H1 (cell line): ENCODE measurements around the gene LAMB1. TPM values are rescaled to one million over a fixed set of nuclear protein-coding genes. Genes with fewer than 3 reads are reported as not detected.

Experiments
- CTCF ChIA-PET: fragments of 300-600 bp; sonication (Branson Sonifier 250); formaldehyde crosslinking; loops from one replicate; lab custom pipeline; 2021; ENCODE audit not compliant: partially characterized antibody; lab: Charles Lee
- POLR2A ChIA-PET: fragments of 300-600 bp; sonication (Branson Sonifier 250); formaldehyde crosslinking; loops from one replicate; lab custom pipeline; 2021; ENCODE audit warnings: inconsistent platforms; ENCODE audit not compliant: partially characterized antibody; lab: Charles Lee
- DNase-seq, 2 experiments: peaks; one replicate each; pipeline versions ENCODE4 v3.0.0 to v3.0.0-alpha.2; 2010 to 2022; ENCODE audit warnings: low spot score in 2 of 2, low read depth in 1 of 2, mixed read lengths in 1 of 2
- FAIRE-seq: peaks from 2 replicates; lab custom pipeline; 2011; peaks lifted over from hg19 to GRCh38; lab: Jason Lieb, UNC
- H2AFZ ChIP-seq: 2 replicates; pipeline ENCODE4 v1.8.1; 2012; ENCODE audit warnings: low read length, inconsistent platforms
- H2AK5ac ChIP-seq: 2 replicates; pipeline ENCODE4 v1.6.1; 2013; ENCODE audit warnings: low read depth, low read length
- H2BK120ac ChIP-seq: replicated peaks from 2 replicates; pipeline ENCODE3; 2013; ENCODE audit warnings: low read depth, low read length, inconsistent platforms
- H2BK12ac ChIP-seq: 2 replicates; pipeline ENCODE4 v1.6.1; 2013; ENCODE audit warnings: low read depth, low read length
- H2BK15ac ChIP-seq: 2 replicates; pipeline ENCODE4 v1.6.1; 2013; ENCODE audit warnings: low read length
- H2BK20ac ChIP-seq: 2 replicates; pipeline ENCODE4 v1.6.1; 2013; ENCODE audit warnings: low read length
- H2BK5ac ChIP-seq: 2 replicates; pipeline ENCODE4 v1.6.1; 2013; ENCODE audit warnings: low read depth, low read length
- H3K14ac ChIP-seq: 2 replicates; pipeline ENCODE4 v1.6.1; 2013; ENCODE audit warnings: inconsistent platforms; ENCODE audit not compliant: insufficient read length
- H3K18ac ChIP-seq: 2 replicates; pipeline ENCODE4 v1.6.1; 2013; ENCODE audit warnings: low read length; ENCODE audit errors: extremely low read depth
- H3K23ac ChIP-seq: 2 replicates; pipeline ENCODE4 v1.6.1; 2013; ENCODE audit warnings: inconsistent platforms; ENCODE audit not compliant: insufficient read length
- H3K23me2 ChIP-seq: 2 replicates; pipeline ENCODE4 v1.6.1; 2013; ENCODE audit warnings: low read depth, low read length
- H3K27ac ChIP-seq: 2 replicates; pipeline ENCODE4 v1.6.1; 2011; ENCODE audit warnings: low read depth, low read length, inconsistent platforms
- H3K27me3 ChIP-seq, 4 experiments: replicated peaks in 1 of 4; 1 replicate in 1 of 4; 2 replicates in 3 of 4; pipeline versions ENCODE4 v1.6.1 to v1.8.1; 2011 to 2013; ENCODE audit warnings: low read length in 3 of 4, mild to moderate bottlenecking in 3 of 4, inconsistent platforms in 2 of 4, mixed read lengths in 2 of 4, moderate library complexity in 1 of 4; ENCODE audit not compliant: control insufficient read depth in 3 of 4, insufficient read depth in 3 of 4; ENCODE audit errors: extremely low read depth in 1 of 4
- H3K36me3 ChIP-seq, 4 experiments: 2 replicates each; pipeline versions ENCODE4 v1.6.1 to v1.8.1; 2011 to 2013; ENCODE audit warnings: mild to moderate bottlenecking in 4 of 4, low read length in 3 of 4, moderate library complexity in 2 of 4, control low read depth in 1 of 4, inconsistent platforms in 1 of 4; ENCODE audit not compliant: insufficient read depth in 4 of 4, control insufficient read depth in 2 of 4
- H3K4ac ChIP-seq: replicated peaks from 2 replicates; pipeline ENCODE3; 2013; ENCODE audit warnings: low read length, low read depth, mixed read lengths, inconsistent platforms; ENCODE audit not compliant: insufficient read length
- H3K4me1 ChIP-seq, 4 experiments: replicated peaks in 1 of 4; 1 replicate in 1 of 4; 2 replicates in 3 of 4; pipeline versions ENCODE4 v1.6.1 to v1.8.1; 2011 to 2013; ENCODE audit warnings: low read length in 3 of 4, inconsistent platforms in 2 of 4, mixed read lengths in 1 of 4; ENCODE audit not compliant: insufficient read depth in 4 of 4, control insufficient read depth in 3 of 4
- H3K4me2 ChIP-seq, 2 experiments: 2 replicates each; pipeline versions ENCODE4 v1.6.1 to v1.8.1; 2011 to 2013; ENCODE audit warnings: low read depth in 2 of 2, low read length in 2 of 2, control low read depth in 1 of 2, inconsistent platforms in 1 of 2, mild to moderate bottlenecking in 1 of 2; ENCODE audit not compliant: insufficient read depth in 1 of 2
- H3K4me3 ChIP-seq, 4 experiments: fragments of 200-600, 300-600 bp in 1 of 4; sonication (generic), shearing (Covaris generic), sonication (Bioruptor Twin) in 1 of 4; 2 replicates each; pipeline versions ENCODE4 v1.5.1 to v1.8.1; 2011 to 2016; ENCODE audit warnings: low read length in 4 of 4, low read depth in 3 of 4, control low read depth in 2 of 4, inconsistent platforms in 2 of 4, mild to moderate bottlenecking in 2 of 4, mixed read lengths in 1 of 4, moderate library complexity in 1 of 4; ENCODE audit not compliant: insufficient read depth in 2 of 4; ENCODE audit errors: extremely low read depth in 1 of 4
- H3K56ac ChIP-seq: replicated peaks from 2 replicates; pipeline ENCODE3; 2013; ENCODE audit warnings: low read depth, mild to moderate bottlenecking, mixed read lengths, low read length, inconsistent platforms; ENCODE audit not compliant: insufficient read length
- H3K79me1 ChIP-seq: 2 replicates; pipeline ENCODE4 v1.6.1; 2013; ENCODE audit warnings: low read depth, low read length, control low read depth
- H3K79me2 ChIP-seq, 2 experiments: 2 replicates each; pipeline versions ENCODE4 v1.6.1 to v1.8.1; 2012 to 2013; ENCODE audit warnings: low read length in 2 of 2, mild to moderate bottlenecking in 2 of 2, inconsistent platforms in 1 of 2; ENCODE audit not compliant: insufficient read depth in 2 of 2, control insufficient read depth in 1 of 2
- H3K9ac ChIP-seq, 4 experiments: replicated peaks in 1 of 4; 1 replicate in 1 of 4; 2 replicates in 3 of 4; pipeline versions ENCODE4 v1.6.1 to v1.8.1; 2011 to 2013; ENCODE audit warnings: low read depth in 3 of 4, low read length in 3 of 4, control low read depth in 2 of 4, mild to moderate bottlenecking in 2 of 4, moderate library complexity in 2 of 4, inconsistent platforms in 1 of 4; ENCODE audit errors: extremely low read depth in 1 of 4
- H3K9me3 ChIP-seq, 2 experiments: 2 replicates each; pipeline versions ENCODE4 v1.6.1 to v1.8.1; 2012 to 2013; ENCODE audit warnings: mild to moderate bottlenecking in 2 of 2, moderate library complexity in 2 of 2, control low read depth in 1 of 2, inconsistent platforms in 1 of 2, low read depth in 1 of 2, low read length in 1 of 2, mixed read lengths in 1 of 2; ENCODE audit not compliant: insufficient read depth in 2 of 2
- H4K20me1 ChIP-seq, 2 experiments: replicated peaks in 1 of 2; 2 replicates each; pipeline versions ENCODE3 to v1.8.1; 2011 to 2013; ENCODE audit warnings: inconsistent platforms in 2 of 2, low read length in 2 of 2, mild to moderate bottlenecking in 1 of 2; ENCODE audit not compliant: insufficient read depth in 2 of 2, control insufficient read depth in 1 of 2
- H4K5ac ChIP-seq: 2 replicates; pipeline ENCODE4 v1.6.1; 2013; ENCODE audit warnings: low read length, low read depth, mixed read lengths, inconsistent platforms; ENCODE audit not compliant: insufficient read length
- H4K8ac ChIP-seq: 2 replicates; pipeline ENCODE4 v1.8.0; 2013; ENCODE audit warnings: mild to moderate bottlenecking, moderate library complexity, low read length, inconsistent platforms; ENCODE audit not compliant: insufficient read depth; ENCODE audit errors: extremely low read depth
- H4K91ac ChIP-seq: replicated peaks from 2 replicates; pipeline ENCODE3; 2013; ENCODE audit warnings: low read length, mixed read lengths, inconsistent platforms; ENCODE audit not compliant: insufficient read length
- BCL11A ChIP-seq, 2 experiments: IDR thresholded peaks; one replicate each; pipeline ENCODE4 v1.6.1; 2011; ENCODE audit warnings: low read depth in 2 of 2, low read length in 2 of 2, mild to moderate bottlenecking in 2 of 2
- EP300 ChIP-seq, 2 experiments: IDR thresholded peaks; 1 replicate in 1 of 2; 2 replicates in 1 of 2; pipeline ENCODE4 v1.6.1; 2011 to 2012; ENCODE audit warnings: low read depth in 2 of 2, low read length in 2 of 2, mild to moderate bottlenecking in 2 of 2, borderline replicate concordance in 1 of 2, inconsistent platforms in 1 of 2, moderate library complexity in 1 of 2
- JUN ChIP-seq: IDR thresholded peaks from 2 replicates; pipeline ENCODE4 v1.6.1; 2011; ENCODE audit warnings: low read depth, mild to moderate bottlenecking, improper control_type of control experiment, low read length
- NRF1 ChIP-seq: IDR thresholded peaks from 2 replicates; pipeline ENCODE4 v1.6.1; 2011; ENCODE audit warnings: mild to moderate bottlenecking, low read depth, low read length, improper control_type of control experiment
- POLR2AphosphoS5 ChIP-seq: IDR thresholded peaks from 2 replicates; pipeline ENCODE4 v1.6.1; 2011; ENCODE audit warnings: low read depth, low read length
- TEAD4 ChIP-seq: IDR thresholded peaks from 2 replicates; pipeline ENCODE4 v1.6.1; 2012; ENCODE audit warnings: low read depth, low read length, inconsistent platforms, mixed read lengths
- WGBS, 2 experiments: shearing (Covaris generic) in 1 of 2; methylation state at CpG; one replicate each; pipeline versions ENCODE4 v1.1.6 to v1.1.7; 2013 to 2015; ENCODE audit warnings: low lambda C conversion rate in 2 of 2, mixed read lengths in 2 of 2, inconsistent platforms in 1 of 2, low coverage in 1 of 2, missing lambda C conversion rate in 1 of 2; ENCODE audit not compliant: insufficient replicate concordance in 2 of 2, insufficient coverage in 1 of 2, insufficient read length in 1 of 2; ENCODE audit errors: extremely low coverage in 1 of 2, missing lambda C conversion rate in 1 of 2; 5-methylcytosine and 5-hydroxymethylcytosine counted together
- polyA plus RNA-seq, 7 experiments: library from polyadenylated mRNA; depleted of rRNA in 3 of 7; stranded (reverse) in 5 of 7; unstranded in 2 of 7; fragments of >200 nt in 5 of 7; fragments of 200-250 nt in 2 of 7; gene quantifications; 1 replicate in 5 of 7; 2 replicates in 1 of 7; 4 replicates in 1 of 7; pipeline versions ENCODE4 v1.2.1 to v1.2.3, GENCODE V29; 2011 to 2013; ENCODE audit warnings: missing spikeins in 2 of 7, mixed read lengths in 2 of 7
- total RNA-seq: library from RNA; stranded (reverse); fragmentation: NEBNext Ultra II Directional; extraction: Animal tissue kit (Norgen Biotek cat#: 25700); gene quantifications from 2 replicates; pipeline ENCODE4 v1.2.1, GENCODE V29; 2021

LAMB1 gene
- total and polyA plus RNA-seq, 2 of the 8 experiments (the other 6 are each of a cell fraction or from before 2014, with no cell fraction given), result 31.9 to 38.5 TPM

DNA sequence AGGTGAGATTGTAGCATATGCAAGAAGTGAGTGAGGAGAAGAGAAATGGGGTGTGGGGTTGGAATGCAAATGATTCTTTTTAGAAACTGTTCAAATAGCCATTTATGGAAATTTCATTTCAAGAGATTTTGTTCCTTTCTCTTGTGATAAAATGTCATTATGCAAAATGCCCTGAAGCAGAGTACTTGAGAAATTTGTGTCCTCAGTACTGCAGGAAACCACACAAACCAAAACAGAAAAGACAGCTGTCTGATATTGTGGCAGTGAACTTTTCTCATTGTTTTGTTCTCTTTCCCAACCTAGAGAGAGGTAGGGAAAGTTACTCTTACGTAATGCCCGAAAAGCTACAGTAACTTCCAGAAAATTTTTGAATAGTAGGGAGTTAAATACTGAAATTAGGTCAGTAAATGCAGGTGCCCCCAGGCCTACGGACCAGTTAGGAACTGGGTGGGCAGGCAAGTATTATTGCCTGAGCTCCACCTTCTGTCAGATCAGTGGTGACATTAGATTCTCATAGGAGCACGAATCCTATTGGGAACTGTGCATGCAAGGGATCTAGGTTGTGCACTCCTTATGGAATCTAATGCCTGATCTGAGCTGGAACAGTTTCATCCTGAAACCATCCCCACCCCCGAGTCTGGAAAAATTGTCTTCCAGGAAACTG is 78.0 kb downstream of the LAMB1 start:
- H4K8ac ChIP-seq, result no peak overlapping the region
- CTCF ChIA-PET, result interaction anchor here (0.6 to 1.1 kb wide), 2 partner anchors 93 to 153 kb away, joined by 3 to 4 read pairs; no protein-coding TSS in a partner anchor

More for the DNA sequence above, 78.0 kb downstream of the LAMB1 start:
- 94% methylated on average over 5 of the region's 5 CpGs; no CpG with 5 or more reads in 1 of the 2 experiments for WGBS, 2 experiments
- no peak overlapping the region for H3K14ac ChIP-seq
- TF ChIP-seq JUN (no peak), POLR2AphosphoS5 (no peak), BCL11A (IDR thresholded peaks at IDR 0.05; ENCODE audit: low read depth in 2 of 2, low read length in 2 of 2) (no peak), TEAD4 (no peak), EP300 (IDR thresholded peaks at IDR 0.05; ENCODE audit: borderline replicate concordance in 1 of 2, low read depth in 2 of 2, low read length in 2 of 2) (no peak), NRF1 (no peak)
- H3K9ac ChIP-seq, result no peak overlapping the region; a peak in 1 of 7 replicates
- DNase-seq (no peak), FAIRE-seq (no peak)
- POLR2A ChIA-PET, result interaction anchor here (0.6 to 1.5 kb wide), 5 partner anchors 11 to 174 kb away, joined by 3 to 6 read pairs (median 3); no protein-coding TSS in a partner anchor
- no peak overlapping the region for H4K91ac ChIP-seq
- H3K79me1 ChIP-seq, result no peaks in the 10 kb centered on the region
- H2BK20ac ChIP-seq, result no peak overlapping the region
- no peak overlapping the region for H2BK12ac ChIP-seq
- no peak overlapping the region for H4K5ac ChIP-seq
- no peak overlapping the region for H3K27ac ChIP-seq
- H2BK15ac ChIP-seq, result no peak overlapping the region
- H3K4ac ChIP-seq, result no peak overlapping the region
- no peak overlapping the region for H2BK120ac ChIP-seq
- H3K27me3 ChIP-seq, result no peaks in the 10 kb centered on the region; a peak in 2 of 7 replicates
- no peak overlapping the region for H3K23ac ChIP-seq
- H4K20me1 ChIP-seq, result peaks cover 0 to 2% of the 10 kb centered on the region in 2 experiments
- peaks cover 0 to 72% (median 5%) of the 10 kb centered on the region in 4 experiments; a peak in 5 of 8 replicates for H3K36me3 ChIP-seq
- no peak overlapping the region for H3K56ac ChIP-seq
- H3K23me2 ChIP-seq, result no peaks in the 10 kb centered on the region
- H3K18ac ChIP-seq, result no peak overlapping the region
- no peak overlapping the region for H3K4me3 ChIP-seq
- H2AFZ ChIP-seq, result no peak overlapping the region
- no peak overlapping the region for H3K4me2 ChIP-seq
- H3K4me1 ChIP-seq, result no peaks in the 10 kb centered on the region
- H3K9me3 ChIP-seq, result no peaks in the 10 kb centered on the region
- no peaks in the 10 kb centered on the region for H3K79me2 ChIP-seq
- H2BK5ac ChIP-seq, result no peak overlapping the region
- no peak overlapping the region for H2AK5ac ChIP-seq
